ENCODE data around the gene LONP1. TPM values are rescaled to one million over a fixed set of nuclear protein-coding genes. Genes with fewer than 3 reads are reported as not detected.

The LONP1 gene
- total RNA-seq, 1 donor from 2014 or later = 98.5 TPM

DNA sequence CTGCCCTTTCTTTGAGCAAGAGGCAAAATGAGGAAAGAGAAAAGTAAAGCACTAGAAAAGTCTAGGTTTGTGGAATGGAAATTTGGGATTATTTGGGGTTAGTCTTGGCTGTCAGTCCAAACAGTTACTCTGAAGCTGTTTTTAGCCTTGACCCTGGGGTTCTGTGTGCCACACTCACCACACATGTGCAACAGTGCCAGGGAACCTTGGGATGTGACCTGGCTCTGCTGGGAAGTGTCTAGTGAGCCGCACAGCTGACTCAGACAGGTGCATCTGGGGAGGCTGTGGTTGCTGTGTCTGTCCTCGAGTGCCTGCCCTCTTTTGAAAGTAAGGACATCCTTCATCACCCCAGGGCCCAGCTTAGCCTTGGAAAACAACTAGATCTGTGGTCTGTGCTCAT, 55.4 kb downstream of the LONP1 start:
- TF ChIP-seq, protein P1, sequence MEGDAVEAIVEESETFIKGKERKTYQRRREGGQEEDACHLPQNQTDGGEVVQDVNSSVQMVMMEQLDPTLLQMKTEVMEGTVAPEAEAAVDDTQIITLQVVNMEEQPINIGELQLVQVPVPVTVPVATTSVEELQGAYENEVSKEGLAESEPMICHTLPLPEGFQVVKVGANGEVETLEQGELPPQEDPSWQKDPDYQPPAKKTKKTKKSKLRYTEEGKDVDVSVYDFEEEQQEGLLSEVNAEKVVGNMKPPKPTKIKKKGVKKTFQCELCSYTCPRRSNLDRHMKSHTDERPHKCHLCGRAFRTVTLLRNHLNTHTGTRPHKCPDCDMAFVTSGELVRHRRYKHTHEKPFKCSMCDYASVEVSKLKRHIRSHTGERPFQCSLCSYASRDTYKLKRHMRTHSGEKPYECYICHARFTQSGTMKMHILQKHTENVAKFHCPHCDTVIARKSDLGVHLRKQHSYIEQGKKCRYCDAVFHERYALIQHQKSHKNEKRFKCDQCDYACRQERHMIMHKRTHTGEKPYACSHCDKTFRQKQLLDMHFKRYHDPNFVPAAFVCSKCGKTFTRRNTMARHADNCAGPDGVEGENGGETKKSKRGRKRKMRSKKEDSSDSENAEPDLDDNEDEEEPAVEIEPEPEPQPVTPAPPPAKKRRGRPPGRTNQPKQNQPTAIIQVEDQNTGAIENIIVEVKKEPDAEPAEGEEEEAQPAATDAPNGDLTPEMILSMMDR (IDR thresholded peaks at IDR 0.05; ENCODE audit: partially characterized antibody, unreplicated experiment) = no peak
- DNase-seq = no peak
- Mint-ChIP-seq H3K27ac (ENCODE audit: unreplicated experiment) (no peak overlapping the region), H3K4me3 (ENCODE audit: unreplicated experiment) (no peak overlapping the region), H3K36me3 (ENCODE audit: unreplicated experiment) (no peaks in the 10 kb centered on the region), H3K4me1 (ENCODE audit: low read depth, unreplicated experiment) (peaks cover 3% of the 10 kb centered on the region), H3K9me3 (ENCODE audit: unreplicated experiment) (no peaks in the 10 kb centered on the region), H3K27me3 (ENCODE audit: unreplicated experiment) (peaks cover 2% of the 10 kb centered on the region)

DNA sequence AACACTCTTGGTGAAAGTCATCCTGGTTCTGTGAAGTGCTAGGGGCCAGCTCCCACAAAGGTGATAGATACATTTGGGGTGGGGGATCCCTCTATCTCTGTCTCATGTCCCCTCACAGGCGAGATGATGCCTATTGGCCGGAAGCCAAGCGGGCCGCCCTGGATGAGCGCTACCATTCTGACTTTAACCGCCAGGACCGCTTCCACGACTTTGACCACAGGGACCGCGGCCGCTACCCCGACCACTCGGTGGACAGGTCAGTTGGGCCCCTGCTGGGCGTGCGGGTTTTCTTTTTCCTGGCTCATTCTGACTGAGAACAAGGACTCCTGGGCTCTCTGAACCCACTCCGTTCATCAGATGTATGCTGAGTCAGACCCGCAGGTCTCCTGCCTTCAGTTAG, 56.0 kb downstream of the LONP1 start:
- Mint-ChIP-seq H3K27ac (ENCODE audit: unreplicated experiment) (no peak overlapping the region), H3K36me3 (ENCODE audit: unreplicated experiment) (no peaks in the 10 kb centered on the region), H3K27me3 (ENCODE audit: unreplicated experiment) (peaks cover 2% of the 10 kb centered on the region), H3K4me1 (ENCODE audit: low read depth, unreplicated experiment) (peaks cover 3% of the 10 kb centered on the region), H3K9me3 (ENCODE audit: unreplicated experiment) (no peaks in the 10 kb centered on the region), H3K4me3 (ENCODE audit: unreplicated experiment) (no peak overlapping the region)
- no peak for DNase-seq
- TF ChIP-seq, protein P1 (IDR thresholded peaks at IDR 0.05; ENCODE audit: partially characterized antibody, unreplicated experiment) = no peak

DNA sequence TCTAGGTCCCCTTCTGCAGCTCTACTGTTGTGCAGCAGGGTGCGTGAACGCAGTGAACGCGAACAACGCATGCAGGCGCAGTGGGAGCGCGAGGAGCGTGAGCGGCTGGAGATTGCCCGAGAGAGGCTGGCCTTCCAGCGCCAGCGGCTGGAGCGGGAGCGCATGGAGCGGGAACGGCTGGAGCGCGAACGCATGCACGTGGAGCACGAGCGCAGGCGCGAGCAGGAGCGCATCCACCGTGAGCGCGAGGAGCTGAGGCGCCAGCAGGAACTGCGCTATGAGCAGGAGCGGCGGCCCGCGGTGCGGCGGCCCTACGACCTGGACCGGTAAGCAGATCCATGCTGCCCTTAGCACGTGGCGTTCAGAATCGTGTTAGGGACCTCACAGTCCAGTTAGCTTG, 58.5 kb downstream of the LONP1 start:
- H3K4me3 Mint-ChIP-seq (ENCODE audit: unreplicated experiment) = no peak overlapping the region
- no peaks in the 10 kb centered on the region for H3K27me3 Mint-ChIP-seq (ENCODE audit: unreplicated experiment)
- TF ChIP-seq, protein P1 (IDR thresholded peaks at IDR 0.05; ENCODE audit: partially characterized antibody, unreplicated experiment) = no peak
- DNase-seq = no peak
- peaks cover under 1% of the 10 kb centered on the region for H3K4me1 Mint-ChIP-seq (ENCODE audit: low read depth, unreplicated experiment)
- H3K9me3 Mint-ChIP-seq (ENCODE audit: unreplicated experiment) = peaks cover 2% of the 10 kb centered on the region
- H3K27ac Mint-ChIP-seq (ENCODE audit: unreplicated experiment) = no peak overlapping the region
- H3K36me3 Mint-ChIP-seq (ENCODE audit: unreplicated experiment) = no peaks in the 10 kb centered on the region

DNA sequence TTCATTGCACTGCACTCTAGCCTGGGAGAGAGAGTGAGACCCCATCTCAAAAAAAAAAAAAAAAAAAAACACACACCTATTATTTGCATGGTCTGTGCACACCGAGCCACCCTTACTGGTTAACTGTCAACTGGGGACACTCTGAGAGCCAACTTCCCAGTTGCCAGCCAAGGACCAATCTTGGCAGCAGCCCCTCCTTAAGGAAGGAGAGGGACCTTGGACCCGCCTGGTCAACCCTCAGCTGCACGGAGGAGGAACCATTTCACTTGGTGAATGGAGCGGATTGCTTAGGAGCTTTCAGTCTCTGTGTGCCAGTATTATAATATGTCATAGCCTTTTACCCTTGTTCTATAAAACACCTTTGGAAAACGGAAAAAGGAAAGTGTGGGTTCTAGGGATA, 64.5 kb downstream of the LONP1 start:
- Mint-ChIP-seq H3K27me3 (ENCODE audit: unreplicated experiment) (peaks cover 2% of the 10 kb centered on the region), H3K9me3 (ENCODE audit: unreplicated experiment) (peaks cover 2% of the 10 kb centered on the region), H3K36me3 (ENCODE audit: unreplicated experiment) (no peaks in the 10 kb centered on the region), H3K4me1 (ENCODE audit: low read depth, unreplicated experiment) (peaks cover 7% of the 10 kb centered on the region), H3K27ac (ENCODE audit: unreplicated experiment) (no peak overlapping the region), H3K4me3 (ENCODE audit: unreplicated experiment) (no peak overlapping the region)
- DNase-seq = no peak
- TF ChIP-seq, protein P1 (IDR thresholded peaks at IDR 0.05; ENCODE audit: partially characterized antibody, unreplicated experiment) = no peak

DNA sequence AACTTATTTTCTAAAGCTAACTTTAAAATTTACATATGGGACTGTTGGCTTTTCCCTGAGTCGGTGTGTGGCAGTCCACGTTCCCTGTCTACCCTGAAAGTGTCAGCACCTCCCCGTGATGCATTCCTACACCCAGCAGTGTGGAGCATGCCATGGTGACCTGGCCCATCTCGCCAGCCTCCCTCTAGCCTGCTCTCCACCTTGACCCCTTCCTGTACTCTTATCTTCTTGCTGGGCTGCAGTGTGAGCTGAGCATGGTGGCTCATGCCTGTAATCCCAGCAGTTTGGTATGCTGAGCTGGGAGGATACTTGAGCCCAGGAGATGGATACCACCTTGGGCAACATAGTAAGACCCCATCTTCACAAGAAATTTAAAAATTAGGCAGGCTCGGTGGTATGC, 65.0 kb downstream of the LONP1 start:
- TF ChIP-seq, protein P1 (IDR thresholded peaks at IDR 0.05; ENCODE audit: partially characterized antibody, unreplicated experiment) = no peak
- peaks cover 9% of the 10 kb centered on the region for H3K4me1 Mint-ChIP-seq (ENCODE audit: low read depth, unreplicated experiment)
- H3K4me3 Mint-ChIP-seq (ENCODE audit: unreplicated experiment) = no peak overlapping the region
- no peaks in the 10 kb centered on the region for H3K36me3 Mint-ChIP-seq (ENCODE audit: unreplicated experiment)
- peaks cover 2% of the 10 kb centered on the region for H3K27me3 Mint-ChIP-seq (ENCODE audit: unreplicated experiment)
- peaks cover 2% of the 10 kb centered on the region for H3K9me3 Mint-ChIP-seq (ENCODE audit: unreplicated experiment)
- H3K27ac Mint-ChIP-seq (ENCODE audit: unreplicated experiment) = no peak overlapping the region
- no peak for DNase-seq
